Activated effector memory CD4-positive, alpha-beta T cell treated with Interleukin-2 at 50 U/mL for 16 hours (primary cell): ENCODE data around the gene NKAP.
"Not testable (repeated sequence)": the region's sequence is repeated elsewhere in the genome, so short reads cannot be mapped to it uniquely, and the experiment has no call there.

ENCODE experiments used
- DNase-seq: peaks from one replicate; pipeline ENCODE4 v3.0.0-alpha.2; 2020

The NKAP gene

DNA sequence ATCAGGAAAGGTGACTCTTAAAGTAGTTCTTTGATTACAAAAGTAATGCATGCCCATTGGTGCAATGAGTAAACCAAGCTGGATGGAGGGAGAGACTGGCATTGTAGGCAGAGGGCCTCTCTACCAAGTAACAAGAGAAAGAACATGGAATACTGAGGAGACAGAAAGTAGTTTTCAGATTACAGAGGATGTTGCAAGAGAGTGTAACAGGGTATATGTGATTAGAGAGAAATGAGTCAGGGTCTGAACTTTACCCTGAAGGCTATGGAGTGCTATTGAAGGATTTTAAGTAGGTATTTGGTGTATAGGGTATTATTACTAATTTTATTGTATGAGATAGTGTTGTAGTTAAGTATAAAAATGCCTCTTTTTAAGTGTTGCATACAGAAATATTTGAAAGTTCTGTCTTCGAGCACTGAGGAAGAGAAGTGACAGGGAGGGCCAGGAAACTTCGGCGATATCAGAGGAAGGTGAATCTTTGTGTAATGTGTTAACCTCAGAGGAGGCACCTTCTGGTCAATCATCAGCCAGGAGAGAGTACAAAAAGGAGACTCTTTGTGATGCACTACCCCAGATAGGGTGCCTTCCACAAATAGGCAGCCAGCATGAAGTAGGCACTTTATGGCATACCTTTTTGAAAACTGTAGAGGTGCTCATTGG lies 8.2 kb downstream of the NKAP start:
- DNase-seq: no peak

DNA sequence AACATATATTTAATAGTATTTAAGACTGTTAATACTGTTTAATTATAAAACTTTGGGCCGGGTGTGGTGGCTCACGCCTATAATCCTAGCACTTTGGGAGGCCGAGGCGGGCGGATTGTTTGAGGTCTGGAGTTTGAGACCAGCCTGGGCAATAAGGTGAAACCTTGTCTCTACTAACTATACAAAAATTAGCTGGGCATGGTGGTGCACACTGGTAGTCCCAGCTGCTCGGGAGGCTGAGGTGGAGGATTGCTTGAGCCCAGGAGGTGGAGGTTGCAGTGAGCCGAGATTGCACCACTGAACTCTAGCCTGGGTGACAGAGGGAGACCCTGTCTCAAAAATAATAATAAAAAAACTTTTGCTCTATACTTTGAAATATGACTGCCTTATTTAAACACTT lies 21.2 kb downstream of the NKAP start:
- DNase-seq: not testable (repeated sequence)

DNA sequence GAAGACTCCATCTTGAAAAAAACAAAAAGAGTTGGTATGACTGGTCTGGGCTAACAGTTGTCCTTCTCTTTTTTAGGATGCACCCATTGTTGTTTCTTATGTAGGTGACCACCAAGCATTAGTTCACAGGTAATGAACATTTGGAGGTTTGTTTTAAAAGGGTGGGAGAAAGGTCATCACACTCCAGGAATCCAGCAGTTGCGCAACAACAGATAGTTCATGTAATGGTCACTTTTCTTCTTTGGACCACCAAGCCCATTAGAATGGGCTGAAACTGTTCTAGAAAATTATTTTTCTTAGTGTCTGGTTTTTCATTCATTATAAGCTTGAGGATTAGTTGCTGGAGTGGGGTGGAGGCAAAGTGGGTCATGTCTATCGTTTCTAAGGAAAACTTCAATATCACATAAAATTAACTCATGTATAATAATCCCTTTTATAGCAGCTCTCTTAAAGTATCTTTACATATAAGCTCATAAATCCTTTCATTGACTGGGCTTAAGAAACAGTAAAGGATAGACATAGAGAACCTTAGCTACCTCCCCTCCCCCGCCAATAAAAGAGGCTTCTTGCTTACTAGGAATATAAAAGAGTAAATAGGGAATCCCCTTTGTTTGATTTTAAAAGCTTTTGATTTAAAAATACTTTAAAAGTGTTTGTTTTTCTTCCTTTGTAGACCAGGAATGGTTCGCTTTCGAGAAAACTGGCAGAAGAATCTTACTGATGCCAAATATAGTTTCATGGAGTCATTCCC lies 23.5 kb downstream of the NKAP start:
- DNase-seq: no peak

DNA sequence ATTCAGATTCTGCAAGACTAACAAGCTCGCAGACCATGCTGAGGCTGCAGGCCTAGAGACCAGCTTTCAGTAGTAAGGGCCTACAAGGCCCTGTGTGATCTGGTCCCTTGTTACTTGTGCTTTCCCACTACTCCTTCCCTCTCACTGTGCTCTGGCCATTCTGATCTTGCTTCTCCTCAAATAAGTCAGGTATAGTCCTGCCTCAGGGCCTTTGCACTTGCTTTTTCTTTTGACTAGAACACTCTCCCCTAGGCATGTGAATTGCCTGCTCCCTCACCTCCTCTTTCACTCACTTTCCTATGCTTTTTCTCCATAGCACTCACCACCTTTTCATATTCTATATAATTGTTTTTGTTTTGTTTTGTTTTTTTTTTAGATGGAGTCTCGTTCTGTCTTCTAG lies 25.7 kb downstream of the NKAP start:
- no peak for DNase-seq

DNA sequence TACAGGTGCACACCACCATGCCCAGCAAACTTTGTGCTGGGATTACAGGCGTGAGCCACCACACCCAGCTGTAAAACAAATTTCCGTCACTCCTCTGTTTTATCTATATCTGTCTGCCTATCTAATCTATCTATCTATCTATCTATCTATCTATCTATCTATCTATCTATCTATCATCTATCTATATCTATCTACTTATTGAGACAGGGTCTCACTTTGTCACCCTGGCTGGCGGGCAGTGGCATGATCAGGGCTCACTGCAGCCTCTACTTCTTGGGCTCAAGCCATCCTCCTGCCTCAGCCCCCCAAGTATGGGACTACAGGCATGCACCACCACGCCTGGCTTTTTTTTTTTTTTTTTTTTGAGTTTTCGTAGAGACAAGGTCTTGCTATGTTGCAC lies 27.2 kb downstream of the NKAP start:
- no peak for DNase-seq

DNA sequence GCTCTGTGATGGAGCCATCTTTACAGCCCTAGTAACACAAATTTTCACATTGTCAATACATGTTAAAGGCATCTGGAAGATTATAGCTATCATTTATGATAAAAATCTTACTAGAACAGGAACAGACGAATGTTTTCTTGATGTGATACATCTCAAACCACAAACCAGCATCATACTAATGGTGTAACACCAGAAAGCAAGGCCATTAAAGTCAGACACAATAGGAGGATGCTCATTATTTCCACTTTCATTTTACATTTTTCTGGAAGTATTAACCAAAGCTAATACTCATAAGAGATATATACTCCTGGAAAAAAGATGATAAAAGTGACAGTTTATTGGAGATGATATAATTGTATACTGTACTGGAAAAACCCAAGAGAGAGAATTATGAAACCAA lies 42.6 kb downstream of the NKAP start:
- no peak for DNase-seq

DNA sequence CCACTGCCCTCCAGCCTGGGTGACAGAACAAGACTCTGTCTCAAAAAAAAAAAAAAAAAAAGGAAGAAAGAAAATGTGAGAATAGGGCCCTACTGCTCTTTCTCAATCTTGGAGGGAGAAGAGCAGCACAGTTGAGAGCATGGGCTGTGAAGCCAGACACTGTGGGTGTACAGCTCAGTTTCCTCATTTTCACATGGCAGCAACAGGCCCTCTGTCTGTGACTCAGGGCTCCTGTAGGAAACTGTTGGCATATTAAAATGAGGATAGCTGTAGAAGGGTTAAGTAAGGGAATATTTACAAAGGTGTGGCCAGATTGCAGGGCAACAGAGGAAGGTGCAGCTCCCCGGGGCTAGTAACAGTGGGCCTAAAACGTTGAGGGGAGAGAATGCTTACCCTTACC lies 44.4 kb downstream of the NKAP start:
- DNase-seq: no peak

DNA sequence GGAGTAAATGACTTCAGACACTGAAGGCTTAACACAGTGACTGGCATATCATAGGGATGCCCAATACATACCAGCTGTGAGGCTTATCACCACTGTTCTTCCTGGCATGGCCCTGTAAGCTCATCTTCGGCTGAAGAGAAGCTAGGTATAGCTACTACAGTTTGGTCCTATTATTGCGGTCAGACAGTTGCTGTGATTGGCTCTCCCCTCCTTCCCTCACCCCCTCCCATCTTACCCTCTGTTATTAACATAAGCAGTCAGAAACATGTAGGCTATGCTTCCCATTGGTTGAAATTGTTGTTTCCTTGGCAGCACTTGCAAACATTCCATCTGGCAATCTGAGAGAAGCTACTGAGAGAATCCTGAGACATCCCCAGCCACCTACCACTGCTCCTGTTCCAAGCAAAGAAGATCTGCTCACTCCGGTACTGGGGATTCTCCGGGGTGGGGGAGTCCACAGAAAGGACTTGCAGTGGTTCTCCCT lies 47.7 kb downstream of the NKAP start, which contains the start of gene AKAP14:
Gene AKAP14 (plus strand): TSS at position 51 of the 484 bp plus-strand sequence. CDS start 7,331 bp downstream, outside the sequence.
- no peak for DNase-seq

DNA sequence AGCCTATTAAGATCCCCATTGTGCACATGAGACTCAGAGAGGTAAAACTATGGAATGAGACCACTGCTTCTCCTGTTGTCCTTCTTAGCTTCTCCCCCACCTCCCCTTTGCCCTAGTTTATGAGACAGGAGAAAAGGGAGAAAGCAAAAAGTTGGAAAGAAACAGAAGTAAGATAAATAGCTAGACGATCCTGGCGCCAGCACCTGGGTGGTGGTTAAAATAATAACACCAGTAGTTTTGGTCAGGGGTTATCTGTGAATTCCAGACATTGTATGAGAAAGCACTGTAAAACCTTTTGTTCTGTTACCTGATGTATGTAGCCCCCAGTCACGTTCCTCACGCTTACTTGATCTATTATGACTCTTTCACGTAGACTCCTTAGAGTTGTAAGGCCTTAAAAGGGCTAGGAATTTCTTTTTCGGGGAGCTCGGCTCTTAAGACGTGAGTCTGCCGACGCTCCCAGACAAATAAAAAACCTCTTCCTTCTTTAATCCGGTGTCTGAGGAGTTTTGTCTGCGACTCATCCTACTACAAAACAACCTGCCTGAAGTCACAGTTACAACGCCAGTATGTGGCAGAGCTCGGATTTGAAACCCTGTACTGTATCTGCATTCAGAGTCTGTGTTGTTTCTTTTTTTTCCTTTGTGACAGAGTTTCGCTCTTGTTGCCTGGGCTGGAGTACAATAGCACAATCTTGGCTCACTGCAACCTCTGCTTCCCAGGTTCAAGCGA lies 51.4 kb downstream of the NKAP start:
- DNase-seq: not testable (repeated sequence)

DNA sequence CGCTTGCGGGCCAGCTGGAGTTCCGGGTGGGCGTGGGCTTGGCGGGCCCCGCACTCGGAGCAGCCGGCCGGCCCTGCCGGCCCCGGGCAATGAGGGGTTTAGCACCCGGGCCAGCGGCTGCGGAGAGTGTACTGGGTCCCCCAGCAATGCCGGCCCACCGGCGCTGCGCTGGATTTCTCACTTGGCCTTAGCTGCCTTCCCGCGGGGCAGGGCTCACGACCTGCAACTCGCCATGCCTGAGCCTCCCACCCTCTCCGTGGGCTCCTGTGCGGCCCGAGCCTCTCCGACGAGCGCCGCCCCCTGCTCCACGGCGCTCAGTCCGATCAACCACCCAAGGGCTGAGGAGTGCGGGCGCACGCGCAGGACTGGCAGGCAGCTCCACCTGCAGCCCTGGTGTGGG lies 52.9 kb downstream of the NKAP start:
- DNase-seq: not testable (repeated sequence)

DNA sequence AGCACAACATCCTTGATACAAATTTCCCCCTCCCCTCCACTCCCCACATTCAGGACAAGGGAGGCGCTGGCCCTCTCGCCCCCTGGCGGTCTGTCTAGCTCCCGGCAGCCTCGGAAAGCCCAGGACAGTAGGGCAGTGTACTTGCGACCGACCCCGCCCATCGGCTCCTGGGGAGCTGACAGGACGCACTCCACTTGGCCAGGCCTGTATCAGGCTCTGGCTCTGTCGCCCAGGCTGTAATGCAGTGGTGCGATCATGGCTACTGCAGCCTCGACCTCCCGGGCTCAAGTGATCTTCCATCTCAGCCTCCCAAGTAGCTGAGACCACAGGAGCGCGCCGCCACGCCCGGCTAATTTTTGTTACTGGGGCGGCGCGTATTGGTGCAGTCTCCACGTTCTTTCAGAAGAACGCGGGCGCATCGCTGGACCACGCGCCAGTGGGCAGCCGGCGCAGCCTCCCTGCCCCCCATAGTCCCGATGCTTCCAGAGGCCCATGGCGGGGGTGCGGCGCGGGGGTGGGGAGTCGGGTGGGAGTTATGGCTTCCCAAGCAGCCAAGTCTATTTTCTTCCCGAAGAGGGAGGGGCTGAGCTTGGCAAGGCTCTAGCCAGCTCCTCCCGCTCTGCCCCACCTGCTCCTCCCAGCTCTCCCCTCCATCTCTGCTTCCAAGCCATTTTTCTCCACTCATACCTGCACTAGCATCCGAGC lies 55.7 kb downstream of the NKAP start:
- peak; percentile 32 for DNase-seq

DNA sequence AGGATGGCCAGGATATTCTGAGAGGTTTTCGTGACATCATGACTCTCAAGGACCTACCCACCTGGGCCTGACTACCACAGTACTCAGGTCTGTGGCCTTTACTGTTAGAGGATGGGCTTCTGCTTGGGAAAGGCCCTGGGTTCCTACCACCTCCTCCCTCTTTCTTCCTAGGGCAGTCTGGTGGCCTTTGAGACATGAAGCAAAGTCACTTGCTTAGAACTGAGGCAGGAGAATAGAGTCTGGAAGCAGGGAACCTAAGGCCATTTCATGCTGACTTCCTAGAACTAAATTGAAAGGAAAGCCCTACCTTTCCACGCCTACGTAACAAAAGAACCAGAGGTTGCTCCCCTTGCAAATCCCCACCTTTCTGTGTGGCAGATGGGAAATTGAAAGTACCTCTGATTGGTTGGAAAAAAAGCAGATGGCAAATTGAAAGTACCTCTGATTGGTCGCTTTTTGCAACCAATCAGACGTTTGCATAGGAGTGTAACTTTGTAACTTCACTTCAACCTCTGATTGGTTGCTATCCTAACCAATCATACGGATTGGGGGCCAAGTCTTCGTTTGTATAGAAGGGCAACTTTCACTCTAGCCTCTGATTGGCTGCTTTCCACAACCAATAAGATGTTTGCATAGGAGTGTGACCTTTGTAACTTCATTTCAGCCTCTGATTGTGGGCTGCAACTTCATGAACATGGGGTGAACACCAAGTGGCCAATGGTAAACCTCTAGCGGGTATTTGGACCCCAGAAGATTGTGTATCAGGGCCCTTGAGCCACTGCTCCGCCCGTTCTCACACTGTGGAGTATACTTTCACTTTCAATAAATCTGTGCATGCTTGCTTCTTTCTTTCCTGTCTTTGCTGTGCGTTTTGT lies 57.8 kb downstream of the NKAP start:
- no peak for DNase-seq

DNA sequence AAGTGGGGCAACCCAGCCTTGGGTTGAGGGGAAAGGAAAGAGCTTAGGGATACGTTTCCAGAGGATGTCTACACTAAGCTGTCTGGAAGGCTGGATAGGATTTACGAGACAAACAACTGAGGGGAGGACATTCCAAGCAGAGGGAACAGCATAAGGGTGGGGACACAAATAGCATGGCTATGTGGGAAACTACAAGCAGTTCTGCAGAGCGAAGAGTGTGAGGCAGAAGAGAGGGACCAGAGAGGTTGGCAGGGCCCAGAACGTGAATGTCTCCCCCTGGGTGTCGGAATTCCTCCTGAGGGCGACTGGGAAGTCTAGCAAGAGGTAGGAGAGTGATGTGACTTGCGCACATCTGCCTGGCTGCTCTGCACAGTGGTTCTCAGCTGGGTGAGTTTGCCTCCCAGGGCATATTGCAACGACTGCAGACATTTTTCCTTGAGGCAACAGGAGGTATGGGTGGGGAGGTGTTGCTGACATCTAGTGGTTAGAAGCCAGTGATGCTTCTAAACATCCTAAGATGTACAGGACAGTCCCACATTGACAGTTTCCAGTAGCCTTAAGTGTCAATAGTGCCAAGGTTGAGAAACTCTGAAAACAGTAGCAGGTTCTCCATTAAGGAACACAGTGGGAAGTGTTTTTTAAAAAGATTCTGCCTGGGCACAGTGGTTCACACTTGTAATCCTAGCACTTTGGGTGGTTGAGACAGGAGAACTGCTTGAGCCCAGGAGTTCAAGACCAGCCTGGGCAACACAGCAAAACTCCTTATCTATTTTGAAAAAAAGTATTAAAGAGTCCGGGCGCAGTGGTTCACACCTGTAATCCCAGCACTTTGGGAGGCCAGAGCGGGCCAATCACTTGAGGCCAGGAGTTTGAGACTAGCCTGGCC lies 62.8 kb downstream of the NKAP start:
- no peak for DNase-seq

DNA sequence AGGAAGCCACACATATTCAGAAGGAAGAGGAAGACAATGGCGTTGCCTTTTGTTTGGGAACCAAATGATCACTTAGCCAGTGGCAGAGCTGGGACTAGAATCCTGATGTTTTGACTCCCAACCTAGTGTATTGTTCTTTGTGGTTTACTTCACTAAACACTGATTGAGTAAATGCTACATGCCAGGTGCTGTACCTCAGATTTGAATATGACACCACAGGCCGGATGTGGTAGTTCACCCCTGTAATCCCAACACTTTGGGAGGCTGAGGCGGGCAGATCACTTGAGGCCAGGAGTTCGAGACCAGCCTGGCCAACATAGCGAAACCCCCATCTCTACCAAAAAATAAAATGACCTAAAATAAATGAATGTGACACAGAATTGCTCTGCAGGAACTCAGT lies 63.5 kb downstream of the NKAP start:
- DNase-seq: no peak

DNA sequence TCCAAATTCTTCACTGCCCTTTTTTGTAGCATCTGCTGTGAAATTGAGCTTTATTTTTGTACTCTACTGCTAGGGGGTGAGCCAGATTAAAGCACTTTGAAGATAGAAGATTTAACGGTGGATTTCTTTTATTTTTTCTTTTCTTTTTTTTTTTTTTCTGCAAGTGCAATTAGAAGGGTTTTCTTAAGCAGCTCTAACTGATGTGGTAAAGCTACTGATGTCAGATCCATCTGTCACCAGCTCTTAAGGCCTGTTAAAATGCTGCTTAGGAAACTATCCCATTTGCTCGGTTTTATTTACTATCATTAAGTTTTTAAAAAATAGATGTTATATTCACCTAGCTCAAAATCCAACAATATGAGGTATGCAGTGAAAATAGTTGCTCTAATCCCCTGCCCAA lies 64.8 kb downstream of the NKAP start:
- no peak for DNase-seq

DNA sequence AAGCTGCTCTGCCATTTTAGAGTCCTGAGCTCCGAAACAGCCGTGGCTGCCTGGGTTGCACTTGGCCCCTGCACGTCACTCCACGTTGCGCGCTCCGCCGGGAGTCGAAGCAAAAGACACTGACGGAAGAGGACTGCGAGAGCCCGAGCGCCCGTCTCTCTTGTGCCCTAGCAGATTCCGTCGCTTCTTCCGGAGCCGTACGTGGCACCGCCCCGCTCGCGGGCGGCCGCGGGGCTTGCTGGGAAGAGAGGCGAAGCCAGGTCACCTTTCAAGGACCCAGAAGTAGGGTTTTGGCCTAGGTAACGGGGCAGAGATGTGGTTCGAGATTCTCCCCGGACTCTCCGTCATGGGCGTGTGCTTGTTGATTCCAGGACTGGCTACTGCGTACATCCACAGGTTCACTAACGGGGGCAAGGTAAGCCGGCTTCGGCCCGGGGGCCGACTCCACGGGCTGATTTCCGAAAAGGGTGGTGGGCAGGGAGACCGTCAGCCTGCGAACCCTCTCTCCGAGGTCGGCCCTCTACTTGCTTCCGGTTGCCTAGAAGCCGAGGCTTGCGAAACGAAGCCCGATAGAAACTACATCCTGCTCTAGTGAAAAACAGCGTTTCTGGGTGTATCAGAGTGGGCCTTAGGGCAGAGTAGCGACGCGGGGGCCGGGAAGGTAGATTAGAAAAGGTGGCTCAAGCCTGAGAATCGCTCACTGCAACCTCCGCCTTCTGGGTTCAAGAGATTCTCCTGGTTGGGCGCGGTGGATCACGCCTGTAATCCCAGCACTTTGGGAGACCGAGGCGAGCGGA lies 71.8 kb downstream of the NKAP start, which contains the start of the genes NDUFA1 and RNF113A:
Gene NDUFA1 (plus strand): TSS at position 234 of the 797 bp plus-strand sequence. CDS start 80 bp downstream, at position 314.
Gene RNF113A (minus strand): TSS at position 135 of the 797 bp plus-strand sequence. CDS start 120 bp downstream, at position 15.
- peak; percentile 80 for DNase-seq

DNA sequence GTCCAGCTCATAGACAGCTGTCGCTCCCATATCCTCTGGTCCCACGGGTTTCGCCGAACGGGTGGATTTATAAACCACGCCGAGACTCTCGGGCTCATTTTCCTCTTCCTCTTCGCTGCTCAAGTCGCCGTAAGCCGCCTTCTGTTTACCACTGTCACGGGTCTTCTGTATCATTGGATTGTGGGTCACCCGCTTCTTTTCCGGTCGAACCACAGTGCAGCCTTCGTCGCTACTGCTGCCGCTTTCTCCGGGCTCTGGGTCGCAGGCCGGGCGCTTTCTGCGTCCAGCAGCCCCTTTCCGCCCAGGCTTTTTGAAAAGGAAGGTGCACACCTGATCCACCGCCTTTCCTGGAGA lies 72.3 kb downstream of the NKAP start:
- no peak for DNase-seq
